SK-N-SH treated with all-trans-retinoic acid at 6 μM for 48 hours (cell line): ENCODE measurements around the gene PCMT1.

ENCODE experiments used
- ATAC-seq: fragments of 200-7000 bp; cut with Tn5 transposase; 3 replicates; pipeline ENCODE4 v1.9.1; 2020; ENCODE audit warnings: mild to moderate bottlenecking, moderate library complexity
- ARNTL ChIP-seq: fragments of 450-650 bp; formaldehyde crosslinking; IDR thresholded peaks from 2 replicates; pipeline ENCODE4 v1.5.0; 2020; ENCODE audit warnings: low read depth, mild to moderate bottlenecking, moderate library complexity, borderline replicate concordance
- BACH2 ChIP-seq: fragments of 250-450 bp; sonication (Bioruptor Pico); IDR thresholded peaks from 2 replicates; pipeline ENCODE4 v1.9.0; 2021; ENCODE audit warnings: mild to moderate bottlenecking, borderline replicate concordance
- CREB5 ChIP-seq: fragments of 250-450 bp; sonication (Bioruptor Pico); IDR thresholded peaks from 2 replicates; pipeline ENCODE4 v1.5.1; 2020; ENCODE audit warnings: low read depth, mild to moderate bottlenecking, moderate library complexity
- CSDC2 ChIP-seq: fragments of 250-450 bp; sonication (Bioruptor Pico); IDR thresholded peaks from 2 replicates; pipeline ENCODE4 v1.5.0; 2020; ENCODE audit warnings: mild to moderate bottlenecking, moderate library complexity
- ESRRG ChIP-seq: fragments of 250-450 bp; sonication (Bioruptor Pico); IDR thresholded peaks from 2 replicates; pipeline ENCODE4 v1.6.1; 2021; ENCODE audit warnings: mild to moderate bottlenecking
- GLIS3 ChIP-seq: fragments of 250-450 bp; sonication (Bioruptor Pico); IDR thresholded peaks from 2 replicates; pipeline ENCODE4 v1.5.0; 2020; ENCODE audit warnings: mild to moderate bottlenecking, moderate library complexity
- ISL1 ChIP-seq: fragments of 250-450 bp; sonication (Bioruptor Pico); IDR thresholded peaks from 2 replicates; pipeline ENCODE4 v2.1.2; 2022; ENCODE audit warnings: mild to moderate bottlenecking, moderate library complexity
- OSR1 ChIP-seq: fragments of 250-450 bp; sonication (Bioruptor Pico); IDR thresholded peaks from 2 replicates; pipeline ENCODE4 v1.8.0; 2022; ENCODE audit warnings: moderate library complexity, mild to moderate bottlenecking, inconsistent platforms
- PATZ1 ChIP-seq: fragments of 250-450 bp; sonication (Bioruptor Pico); IDR thresholded peaks from 2 replicates; pipeline ENCODE4 v1.8.0; 2020; ENCODE audit warnings: mild to moderate bottlenecking, moderate library complexity, borderline replicate concordance
- POU6F1 ChIP-seq: fragments of 250-450 bp; sonication (Bioruptor Pico); IDR thresholded peaks from 2 replicates; pipeline ENCODE4 v1.8.0; 2021; ENCODE audit warnings: low read depth, mild to moderate bottlenecking, moderate library complexity, borderline replicate concordance
- PPARA ChIP-seq: fragments of 250-450 bp; sonication (Bioruptor Pico); IDR thresholded peaks from 2 replicates; pipeline ENCODE4 v1.5.0; 2020; ENCODE audit warnings: mild to moderate bottlenecking, borderline replicate concordance
- RARB ChIP-seq: fragments of 250-450 bp; sonication (Bioruptor Pico); IDR thresholded peaks from 2 replicates; pipeline ENCODE4 v1.8.0; 2021; ENCODE audit warnings: mild to moderate bottlenecking, moderate library complexity
- SNAI2 ChIP-seq: fragments of 250-450 bp; sonication (Bioruptor Pico); IDR thresholded peaks from 2 replicates; pipeline ENCODE4 v1.5.0; 2020; ENCODE audit warnings: mild to moderate bottlenecking, moderate library complexity
- TOX ChIP-seq: fragments of 250-450 bp; sonication (Bioruptor Pico); IDR thresholded peaks from 2 replicates; pipeline ENCODE4 v1.8.0; 2021; ENCODE audit warnings: mild to moderate bottlenecking, moderate library complexity, borderline replicate concordance
- TSHZ2 ChIP-seq: fragments of 250-450 bp; sonication (Bioruptor Pico); IDR thresholded peaks from 2 replicates; pipeline ENCODE4 v1.5.0; 2020; ENCODE audit warnings: mild to moderate bottlenecking, moderate library complexity
- ZFP3 ChIP-seq: fragments of 250-450 bp; sonication (Bioruptor Pico); IDR thresholded peaks from 2 replicates; pipeline ENCODE4 v1.5.0; 2020; ENCODE audit warnings: mild to moderate bottlenecking, moderate library complexity
- ZNF70 ChIP-seq: fragments of 450-650 bp; formaldehyde crosslinking; IDR thresholded peaks from 2 replicates; pipeline ENCODE4 v1.5.0; 2020; ENCODE audit warnings: mild to moderate bottlenecking, moderate library complexity
- ZNF8 ChIP-seq: fragments of 450-650 bp; formaldehyde crosslinking; IDR thresholded peaks from 2 replicates; pipeline ENCODE4 v1.5.0; 2020; ENCODE audit warnings: mild to moderate bottlenecking, moderate library complexity
- TF ChIP-seq, protein P1 (sequence below): fragments of 250-450 bp; sonication (Bioruptor Pico); IDR thresholded peaks from 2 replicates; pipeline ENCODE4 v1.5.1; 2021; ENCODE audit warnings: mild to moderate bottlenecking, moderate library complexity

PCMT1 gene

DNA sequence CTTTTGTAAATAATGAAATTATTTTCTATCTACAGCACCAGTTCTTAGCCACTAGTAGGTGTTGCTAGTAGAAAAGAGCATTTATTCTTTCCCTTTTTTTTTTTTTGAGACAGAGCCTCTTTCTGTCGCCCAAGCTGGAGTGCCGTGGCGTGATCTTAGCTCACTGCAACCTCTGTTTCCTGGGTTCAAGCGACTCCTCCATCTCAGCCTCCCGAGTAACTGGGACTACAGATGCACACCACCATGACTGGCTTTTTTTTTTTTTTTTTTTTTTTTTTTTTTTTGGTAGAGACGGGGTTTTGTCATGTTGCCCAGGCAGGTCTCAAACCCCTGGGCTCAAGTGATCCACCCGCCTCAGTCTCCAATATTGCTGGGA is 6.7 kb downstream of the PCMT1 start:
- ATAC-seq, result no peak
- TF ChIP-seq BACH2 (CRISPR knock-in tag) (no peak), ISL1 (no peak), GLIS3 (CRISPR knock-in tag) (no peak), ZFP3 (CRISPR knock-in tag) (no peak), PATZ1 (CRISPR knock-in tag) (no peak), TOX (CRISPR knock-in tag) (no peak), ESRRG (CRISPR knock-in tag) (no peak), ARNTL (CRISPR knock-in tag) (no peak), OSR1 (CRISPR knock-in tag) (no peak), CREB5 (CRISPR knock-in tag) (no peak), TSHZ2 (no peak), RARB (CRISPR knock-in tag) (no peak), ZNF70 (CRISPR knock-in tag) (no peak), PPARA (no peak)
- TF ChIP-seq, protein P1, sequence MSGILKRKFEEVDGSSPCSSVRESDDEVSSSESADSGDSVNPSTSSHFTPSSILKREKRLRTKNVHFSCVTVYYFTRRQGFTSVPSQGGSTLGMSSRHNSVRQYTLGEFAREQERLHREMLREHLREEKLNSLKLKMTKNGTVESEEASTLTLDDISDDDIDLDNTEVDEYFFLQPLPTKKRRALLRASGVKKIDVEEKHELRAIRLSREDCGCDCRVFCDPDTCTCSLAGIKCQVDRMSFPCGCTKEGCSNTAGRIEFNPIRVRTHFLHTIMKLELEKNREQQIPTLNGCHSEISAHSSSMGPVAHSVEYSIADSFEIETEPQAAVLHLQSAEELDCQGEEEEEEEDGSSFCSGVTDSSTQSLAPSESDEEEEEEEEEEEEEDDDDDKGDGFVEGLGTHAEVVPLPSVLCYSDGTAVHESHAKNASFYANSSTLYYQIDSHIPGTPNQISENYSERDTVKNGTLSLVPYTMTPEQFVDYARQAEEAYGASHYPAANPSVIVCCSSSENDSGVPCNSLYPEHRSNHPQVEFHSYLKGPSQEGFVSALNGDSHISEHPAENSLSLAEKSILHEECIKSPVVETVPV (CRISPR knock-in tag), result no peak

DNA sequence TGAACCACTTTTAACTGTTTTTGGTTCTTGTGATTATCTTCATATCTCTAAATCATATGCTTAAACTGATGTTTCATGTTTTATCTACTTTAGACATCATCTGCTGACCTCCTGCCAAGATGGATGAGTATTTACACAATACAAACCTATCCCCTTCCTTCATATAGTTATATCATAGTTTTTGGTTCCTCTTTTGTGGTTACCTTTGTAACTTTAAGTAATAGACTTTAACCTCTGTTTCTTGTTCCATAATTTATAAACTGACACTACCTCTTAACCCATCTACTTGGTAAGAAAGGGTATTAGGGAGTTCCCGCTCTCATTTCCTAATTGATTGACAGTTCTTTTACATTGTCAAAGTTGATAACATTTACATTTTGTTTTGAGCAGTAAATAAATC is 11.9 kb downstream of the PCMT1 start:
- TF ChIP-seq CSDC2 (CRISPR knock-in tag), result no peak
- no peak for TF ChIP-seq TOX (CRISPR knock-in tag)
- no peak for TF ChIP-seq SNAI2 (CRISPR knock-in tag)
- no peak for TF ChIP-seq BACH2 (CRISPR knock-in tag)
- no peak for TF ChIP-seq ZFP3 (CRISPR knock-in tag)
- no peak for TF ChIP-seq CREB5 (CRISPR knock-in tag)
- TF ChIP-seq, protein P1 (CRISPR knock-in tag), result no peak
- TF ChIP-seq RARB (CRISPR knock-in tag), result no peak
- TF ChIP-seq ZNF8, result no peak
- TF ChIP-seq ESRRG (CRISPR knock-in tag), result no peak
- no peak for TF ChIP-seq POU6F1 (CRISPR knock-in tag)
- no peak for TF ChIP-seq TSHZ2
- no peak for TF ChIP-seq OSR1 (CRISPR knock-in tag)
- no peak for ATAC-seq
